Cardiac fibroblast (primary cell): ENCODE results near the gene KRTAP17-1.

ENCODE experiments used
- DNase-seq, 2 donors: peaks; one replicate each; pipeline versions ENCODE4 v3.0.0 to v3.0.0-alpha.2; 2010; ENCODE audit warnings: low read depth in 2 of 2
- H3K4me3 ChIP-seq, 2 donors: replicated peaks in 1 of 2; 1 replicate in 1 of 2; 2 replicates in 1 of 2; pipeline ENCODE4 v1.5.1; 2011; ENCODE audit warnings: low read depth in 2 of 2, low read length in 2 of 2, mild to moderate bottlenecking in 2 of 2, moderate library complexity in 1 of 2
- TF ChIP-seq, protein P1 (sequence below): IDR thresholded peaks from one replicate; pipeline ENCODE4 v1.5.1; 2011; ENCODE audit warnings: low read depth, mild to moderate bottlenecking, low read length, inconsistent platforms

Gene KRTAP17-1

DNA sequence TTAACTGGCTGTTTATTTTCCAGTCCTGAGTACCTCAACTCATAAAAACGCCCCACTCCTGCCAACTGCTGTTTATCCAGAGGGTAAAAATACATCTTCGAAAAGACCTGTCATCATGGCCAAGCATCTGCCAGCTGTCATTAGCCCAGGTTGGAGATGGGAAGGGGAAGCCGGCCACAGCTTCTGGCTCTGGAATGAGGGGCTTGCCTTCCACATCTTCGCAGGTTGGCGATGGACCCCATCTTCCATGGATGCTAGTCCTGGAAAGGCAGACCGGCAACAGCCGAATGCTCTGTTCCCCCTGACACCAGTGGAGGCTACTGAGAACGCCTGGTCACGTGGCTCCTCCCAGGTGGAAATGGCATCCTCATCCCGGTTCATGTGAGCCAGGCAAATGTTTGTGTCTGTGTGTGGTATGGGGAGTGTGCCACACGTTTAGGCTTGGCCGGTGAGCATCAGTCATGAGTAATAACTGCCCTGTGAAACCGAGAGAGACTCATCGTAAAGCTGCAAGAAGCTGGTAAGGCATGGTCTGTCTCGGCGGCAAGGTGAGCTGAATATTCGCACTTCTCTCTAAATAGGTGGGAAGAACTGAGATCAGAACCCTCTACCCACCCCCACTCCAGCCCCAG is 420 bp upstream of the KRTAP17-1 start:
- TF ChIP-seq, protein P1, sequence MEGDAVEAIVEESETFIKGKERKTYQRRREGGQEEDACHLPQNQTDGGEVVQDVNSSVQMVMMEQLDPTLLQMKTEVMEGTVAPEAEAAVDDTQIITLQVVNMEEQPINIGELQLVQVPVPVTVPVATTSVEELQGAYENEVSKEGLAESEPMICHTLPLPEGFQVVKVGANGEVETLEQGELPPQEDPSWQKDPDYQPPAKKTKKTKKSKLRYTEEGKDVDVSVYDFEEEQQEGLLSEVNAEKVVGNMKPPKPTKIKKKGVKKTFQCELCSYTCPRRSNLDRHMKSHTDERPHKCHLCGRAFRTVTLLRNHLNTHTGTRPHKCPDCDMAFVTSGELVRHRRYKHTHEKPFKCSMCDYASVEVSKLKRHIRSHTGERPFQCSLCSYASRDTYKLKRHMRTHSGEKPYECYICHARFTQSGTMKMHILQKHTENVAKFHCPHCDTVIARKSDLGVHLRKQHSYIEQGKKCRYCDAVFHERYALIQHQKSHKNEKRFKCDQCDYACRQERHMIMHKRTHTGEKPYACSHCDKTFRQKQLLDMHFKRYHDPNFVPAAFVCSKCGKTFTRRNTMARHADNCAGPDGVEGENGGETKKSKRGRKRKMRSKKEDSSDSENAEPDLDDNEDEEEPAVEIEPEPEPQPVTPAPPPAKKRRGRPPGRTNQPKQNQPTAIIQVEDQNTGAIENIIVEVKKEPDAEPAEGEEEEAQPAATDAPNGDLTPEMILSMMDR: no peak
- no peak overlapping the region for H3K4me3 ChIP-seq
- no peak for DNase-seq

DNA sequence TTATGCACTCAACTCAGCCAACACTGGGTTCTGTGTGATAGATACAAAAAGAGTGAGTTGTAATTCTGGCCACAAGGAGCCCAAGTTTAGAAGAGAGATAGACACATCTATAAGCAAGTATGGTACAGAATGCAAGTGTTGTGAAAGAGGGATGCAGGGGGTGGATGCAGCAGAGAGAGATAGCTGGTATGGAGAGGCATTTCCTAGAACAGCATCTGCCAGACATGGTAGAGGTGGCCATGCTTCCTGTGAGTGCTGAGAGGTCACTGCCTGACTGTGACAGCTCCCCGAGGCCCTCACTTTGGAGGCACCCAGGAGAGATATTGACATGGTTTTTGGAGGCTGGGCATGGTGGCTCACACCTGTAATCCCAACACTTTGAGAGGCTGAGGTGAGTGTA is 4.4 kb downstream of the KRTAP17-1 start:
- TF ChIP-seq, protein P1: no peak
- no peak for DNase-seq
- no peak overlapping the region for H3K4me3 ChIP-seq

DNA sequence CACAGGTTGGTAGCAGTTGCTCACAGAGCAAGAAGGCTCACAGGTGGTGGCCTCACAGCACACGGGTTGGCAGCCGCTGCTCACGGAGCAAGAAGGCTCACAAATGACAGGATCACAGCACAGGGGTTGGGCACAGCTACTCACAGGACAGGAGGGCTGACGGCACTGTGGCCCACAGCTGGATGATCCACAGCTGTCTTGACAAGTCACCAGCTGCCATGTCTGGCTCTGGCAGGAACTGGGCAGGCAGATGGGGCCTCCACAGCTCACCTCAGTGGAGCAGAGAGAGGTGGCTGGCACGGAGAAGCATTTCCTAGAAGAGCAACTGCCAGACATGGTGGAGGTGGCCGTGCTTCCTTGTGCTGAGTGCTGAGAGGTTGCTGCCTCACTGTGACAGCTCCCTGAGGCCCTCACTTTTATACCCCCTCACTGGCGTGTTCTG is 6.6 kb downstream of the KRTAP17-1 start, which contains the start of gene KRTAP16-1:
KRTAP16-1 (minus strand) TSS at position 392 of the 442 bp plus-strand sequence; CDS start at position 336, 56 bp downstream.
- DNase-seq: no peak
- TF ChIP-seq, protein P1: no peak
- no peak within 1 kb of the TSS for H3K4me3 ChIP-seq

DNA sequence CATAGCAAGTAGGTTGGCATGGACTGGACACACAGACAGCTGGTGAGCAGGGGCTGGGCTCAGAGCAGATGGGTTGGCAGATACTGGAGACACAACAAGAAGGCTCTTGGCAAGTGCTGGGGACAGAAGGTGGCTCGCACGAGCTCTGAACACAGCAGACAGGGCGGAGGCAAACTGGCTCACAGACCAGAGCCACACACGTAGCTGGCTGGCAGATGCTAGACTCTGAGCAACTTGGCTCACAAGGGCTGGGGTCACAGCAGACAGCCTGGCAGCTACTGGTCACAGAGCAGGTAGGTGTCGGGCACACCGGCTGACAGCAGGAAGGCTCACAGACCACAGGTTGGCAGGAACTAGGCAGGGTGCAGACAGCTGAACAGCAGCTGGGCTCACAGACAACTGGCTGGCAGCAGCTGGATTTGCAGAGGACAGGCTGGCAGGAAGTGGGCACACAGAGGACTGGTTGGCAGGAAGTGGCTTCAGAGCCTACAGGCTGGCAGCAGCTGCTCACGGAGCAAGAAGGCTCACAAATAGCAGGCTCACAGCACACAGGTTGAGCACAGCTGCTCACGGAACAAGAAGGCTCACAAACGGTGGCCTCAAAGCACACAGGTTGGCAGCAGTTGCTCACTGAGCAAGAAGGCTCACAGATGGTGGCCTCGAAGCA is 7.1 kb downstream of the KRTAP17-1 start:
- H3K4me3 ChIP-seq: no peak overlapping the region
- no peak for DNase-seq
- TF ChIP-seq, protein P1: no peak

DNA sequence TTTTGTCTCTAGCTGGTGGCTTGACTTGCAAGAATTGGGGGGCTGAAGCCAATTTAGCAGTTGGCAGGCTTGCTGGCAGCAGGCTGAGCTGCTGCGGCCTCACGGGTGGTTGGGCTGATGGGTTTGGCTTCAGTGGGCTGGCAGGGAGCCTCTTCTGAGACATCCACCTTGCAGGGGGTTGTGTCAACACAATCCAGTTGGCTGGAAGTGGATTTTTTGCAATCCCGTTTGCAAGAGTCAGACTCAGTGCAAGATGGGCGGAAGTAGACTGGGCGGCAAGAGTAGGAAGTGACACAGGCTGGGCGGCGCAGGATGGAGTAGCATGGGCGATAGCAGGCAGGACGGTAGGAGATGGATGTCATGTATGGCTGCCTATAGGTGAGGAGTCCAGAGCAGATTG is 7.9 kb downstream of the KRTAP17-1 start:
- no peak overlapping the region for H3K4me3 ChIP-seq
- TF ChIP-seq, protein P1: no peak
- peak in 1 of 2 donors; percentile 15 for DNase-seq

DNA sequence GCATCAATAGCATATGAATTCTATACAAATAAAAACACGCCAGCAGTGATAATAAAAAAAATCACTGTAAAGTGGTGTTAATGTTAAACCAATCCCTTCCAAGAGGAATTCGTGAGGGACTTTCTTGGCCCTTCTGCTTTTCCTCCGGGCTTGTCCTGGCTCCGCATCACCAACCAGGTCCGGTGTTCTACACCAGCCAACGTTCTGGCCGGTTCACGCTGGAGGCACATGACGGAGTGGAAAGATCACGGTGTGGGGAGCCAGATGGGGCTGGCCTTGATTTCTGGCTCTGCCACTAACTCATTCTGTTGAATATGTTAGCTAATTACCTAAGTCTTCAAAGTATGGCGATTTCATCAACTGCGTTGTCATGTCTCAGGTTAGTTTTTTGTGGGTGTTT is 11.4 kb downstream of the KRTAP17-1 start:
- TF ChIP-seq, protein P1: no peak
- no peak overlapping the region for H3K4me3 ChIP-seq
- no peak for DNase-seq
